ENCODE data around the gene PLXNB2.

Gene PLXNB2

DNA sequence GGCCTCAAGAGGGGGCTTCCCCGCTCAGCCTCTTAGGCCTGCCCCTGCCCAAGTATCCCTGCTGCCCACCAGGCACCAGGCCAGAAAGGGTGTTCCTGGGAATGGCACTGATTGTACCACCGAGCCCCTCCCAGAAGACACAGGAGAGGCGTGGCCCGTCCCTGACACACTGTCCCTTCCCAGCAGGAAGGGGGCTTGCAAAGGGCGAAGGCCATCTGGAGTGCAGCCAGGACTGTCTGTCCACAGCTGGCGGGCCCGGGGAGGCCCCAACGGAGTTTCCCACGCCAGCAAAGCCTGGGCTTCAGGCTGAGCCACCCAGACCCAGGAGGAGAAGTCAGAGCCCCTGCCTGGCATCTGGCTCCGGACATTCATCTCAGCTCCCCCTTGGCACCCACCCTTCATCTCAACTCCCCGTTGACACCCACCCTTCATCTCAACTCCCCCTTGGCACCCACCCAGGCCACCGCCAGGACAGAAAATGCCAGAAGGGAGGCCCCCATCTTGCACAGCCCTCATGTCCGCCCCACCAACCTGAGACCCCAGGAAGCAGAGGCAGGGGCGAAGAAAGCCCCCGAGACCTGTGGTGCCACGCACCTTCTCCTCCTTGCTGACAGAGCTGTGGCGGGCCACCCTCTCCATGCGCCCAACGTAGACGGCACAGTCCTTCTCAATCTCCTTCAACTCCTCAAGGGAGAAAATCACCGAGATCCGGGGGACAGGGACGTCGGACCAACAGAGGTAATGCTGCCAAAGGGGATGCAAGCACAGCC lies 82.1 kb downstream of the PLXNB2 start:
- no peak for DNase-seq
